Measurements from ENCODE around the gene DSE. TPM values are rescaled to one million over a fixed set of nuclear protein-coding genes. Genes with fewer than 3 reads are reported as not detected.
A peak's percentile ranks its signal among the peaks of the same experiment; 100 is the strongest.

The DSE gene
- polyA plus RNA-seq, 3 donors = 14.6 to 36.5 (median 28.4) TPM

DNA sequence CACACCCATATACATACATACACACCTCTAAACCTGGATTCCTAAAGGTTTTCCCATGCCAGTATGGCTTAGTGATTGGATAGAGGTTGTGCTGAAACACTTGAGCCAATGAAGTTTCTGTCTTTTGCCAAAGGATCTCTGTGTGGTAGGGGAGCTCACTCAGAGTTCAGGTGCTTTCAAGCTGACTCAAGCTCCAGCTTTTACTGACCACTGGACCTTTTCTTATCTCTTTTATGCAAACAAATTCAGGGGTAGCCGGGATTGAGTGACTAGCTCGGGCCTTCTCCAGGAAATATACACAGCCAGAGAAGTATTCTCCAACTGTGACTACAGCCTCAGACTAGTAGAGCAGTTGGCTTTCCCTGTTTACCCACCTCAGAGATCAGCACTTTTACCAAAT, 21.5 kb upstream of the DSE start:
- peaks cover 13% of the 10 kb centered on the region for H3K4me1 Mint-ChIP-seq
- Histone ChIP-seq H3K27ac (ENCODE audit: low read depth in 1 of 2, low read length in 2 of 2) (no peak overlapping the region), H3K27me3 (ENCODE audit: control insufficient read depth in 2 of 2, insufficient read depth in 2 of 2, low read length in 2 of 2) (no peaks in the 10 kb centered on the region), H3K36me3 (replicated peaks in 1 of 2; ENCODE audit: control insufficient read depth in 1 of 2, insufficient read depth in 2 of 2, low read length in 2 of 2) (no peaks in the 10 kb centered on the region), H2AFZ (ENCODE audit: insufficient read depth, low read depth, low read length, poor library complexity, severe bottlenecking) (peak overlapping the region; percentile 11), H3K9ac (ENCODE audit: insufficient read depth, low read length, poor library complexity, severe bottlenecking) (no peak overlapping the region), H3K79me2 (ENCODE audit: insufficient read depth, low read length) (no peaks in the 10 kb centered on the region), H3K4me1 (ENCODE audit: control insufficient read depth in 1 of 2, insufficient read depth in 2 of 2, low read length in 2 of 2) (peaks cover 10 to 17% of the 10 kb centered on the region in 2 donors), H4K20me1 (ENCODE audit: insufficient read depth, low read length) (no peaks in the 10 kb centered on the region), H3K9me3 (replicated peaks in 1 of 2; ENCODE audit: control insufficient read depth in 1 of 2, insufficient read depth in 1 of 2, low read length in 2 of 2) (no peaks in the 10 kb centered on the region), H3K4me2 (replicated peaks; ENCODE audit: extremely low read depth, low read length, poor library complexity, severe bottlenecking) (no peak overlapping the region), H3K4me3 (replicated peaks in 1 of 3; ENCODE audit: low read depth in 2 of 3, low read length in 3 of 3) (no peak overlapping the region)
- no peak overlapping the region for H3K27ac Mint-ChIP-seq
- WGBS (ENCODE audit: insufficient coverage) = 50% methylated on average over 2 of the region's 2 CpGs
- intact Hi-C loops (cut with micrococcal nuclease) = no loop called here
- H3K36me3 Mint-ChIP-seq = no peaks in the 10 kb centered on the region
- peaks cover 0 to 1% (median 0%) of the 10 kb centered on the region in 3 donors for H3K27me3 Mint-ChIP-seq (ENCODE audit: low read depth in 3 of 3)
- DNase-seq = no peak
- H3K9me3 Mint-ChIP-seq = peaks cover 0 to 4% (median 2%) of the 10 kb centered on the region in 7 donors
- H3K4me3 Mint-ChIP-seq = no peak overlapping the region
- TF ChIP-seq, protein P1, sequence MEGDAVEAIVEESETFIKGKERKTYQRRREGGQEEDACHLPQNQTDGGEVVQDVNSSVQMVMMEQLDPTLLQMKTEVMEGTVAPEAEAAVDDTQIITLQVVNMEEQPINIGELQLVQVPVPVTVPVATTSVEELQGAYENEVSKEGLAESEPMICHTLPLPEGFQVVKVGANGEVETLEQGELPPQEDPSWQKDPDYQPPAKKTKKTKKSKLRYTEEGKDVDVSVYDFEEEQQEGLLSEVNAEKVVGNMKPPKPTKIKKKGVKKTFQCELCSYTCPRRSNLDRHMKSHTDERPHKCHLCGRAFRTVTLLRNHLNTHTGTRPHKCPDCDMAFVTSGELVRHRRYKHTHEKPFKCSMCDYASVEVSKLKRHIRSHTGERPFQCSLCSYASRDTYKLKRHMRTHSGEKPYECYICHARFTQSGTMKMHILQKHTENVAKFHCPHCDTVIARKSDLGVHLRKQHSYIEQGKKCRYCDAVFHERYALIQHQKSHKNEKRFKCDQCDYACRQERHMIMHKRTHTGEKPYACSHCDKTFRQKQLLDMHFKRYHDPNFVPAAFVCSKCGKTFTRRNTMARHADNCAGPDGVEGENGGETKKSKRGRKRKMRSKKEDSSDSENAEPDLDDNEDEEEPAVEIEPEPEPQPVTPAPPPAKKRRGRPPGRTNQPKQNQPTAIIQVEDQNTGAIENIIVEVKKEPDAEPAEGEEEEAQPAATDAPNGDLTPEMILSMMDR (IDR thresholded peaks at IDR 0.05) = no peak

DNA sequence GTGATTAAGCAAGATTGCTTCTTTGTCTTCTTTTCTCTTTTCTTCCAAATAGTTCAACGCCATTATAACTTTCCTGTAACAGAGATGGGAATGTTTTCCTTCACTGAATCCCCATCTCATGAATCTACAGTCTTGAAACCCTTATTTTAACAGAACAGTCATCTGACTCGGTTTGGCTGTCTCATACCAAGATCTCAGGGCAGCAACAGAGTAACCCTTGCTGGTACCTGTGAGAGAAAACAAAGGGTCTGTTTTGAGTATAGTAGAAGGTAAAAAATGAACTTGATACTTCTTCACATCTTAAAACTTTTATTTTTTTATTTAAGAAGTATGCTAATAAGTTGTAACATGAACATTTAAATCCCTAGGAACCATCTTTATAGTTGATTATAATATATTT, 19.6 kb upstream of the DSE start:
- intact Hi-C loops (cut with micrococcal nuclease) = no loop called here
- Histone ChIP-seq H3K27me3 (ENCODE audit: control insufficient read depth in 2 of 2, insufficient read depth in 2 of 2, low read length in 2 of 2) (no peaks in the 10 kb centered on the region), H4K20me1 (ENCODE audit: insufficient read depth, low read length) (no peaks in the 10 kb centered on the region), H3K36me3 (replicated peaks in 1 of 2; ENCODE audit: control insufficient read depth in 1 of 2, insufficient read depth in 2 of 2, low read length in 2 of 2) (no peaks in the 10 kb centered on the region), H3K4me1 (ENCODE audit: control insufficient read depth in 1 of 2, insufficient read depth in 2 of 2, low read length in 2 of 2) (peaks cover 10 to 17% of the 10 kb centered on the region in 2 donors), H3K9me3 (replicated peaks in 1 of 2; ENCODE audit: control insufficient read depth in 1 of 2, insufficient read depth in 1 of 2, low read length in 2 of 2) (no peaks in the 10 kb centered on the region), H2AFZ (ENCODE audit: insufficient read depth, low read depth, low read length, poor library complexity, severe bottlenecking) (no peak overlapping the region), H3K4me2 (replicated peaks; ENCODE audit: extremely low read depth, low read length, poor library complexity, severe bottlenecking) (no peak overlapping the region), H3K27ac (ENCODE audit: low read depth in 1 of 2, low read length in 2 of 2) (no peak overlapping the region), H3K4me3 (replicated peaks in 1 of 3; ENCODE audit: low read depth in 2 of 3, low read length in 3 of 3) (no peak overlapping the region), H3K79me2 (ENCODE audit: insufficient read depth, low read length) (no peaks in the 10 kb centered on the region), H3K9ac (ENCODE audit: insufficient read depth, low read length, poor library complexity, severe bottlenecking) (no peak overlapping the region)
- H3K27ac Mint-ChIP-seq = no peak overlapping the region
- peaks cover 18% of the 10 kb centered on the region for H3K4me1 Mint-ChIP-seq
- WGBS (ENCODE audit: insufficient coverage) = no CpG with 5 or more reads among the region's 2 CpGs
- peaks cover 0 to 1% (median 0%) of the 10 kb centered on the region in 3 donors for H3K27me3 Mint-ChIP-seq (ENCODE audit: low read depth in 3 of 3)
- no peak overlapping the region for H3K4me3 Mint-ChIP-seq
- no peaks in the 10 kb centered on the region for H3K36me3 Mint-ChIP-seq
- H3K9me3 Mint-ChIP-seq = peaks cover 0 to 4% (median 0%) of the 10 kb centered on the region in 7 donors
- no peak for DNase-seq
- TF ChIP-seq, protein P1 (IDR thresholded peaks at IDR 0.05) = no peak
